Chondrocyte (in vitro differentiated cells): Measurements from ENCODE around the gene MED9. TPM values are rescaled to one million over a fixed set of nuclear protein-coding genes. Genes with fewer than 3 reads are reported as not detected.
A peak's percentile ranks its signal among the peaks of the same experiment; 100 is the strongest.

Experiments
- DNase-seq: peaks from one replicate; pipeline ENCODE4 v3.0.0; 2021; ENCODE audit warnings: mixed read lengths, low spot score
- H3K27ac Mint-ChIP-seq: one replicate; pipeline ENCODE4 v1.8.0; 2021; ENCODE audit warnings: mild to moderate bottlenecking, moderate library complexity, mixed read lengths; ENCODE audit not compliant: unreplicated experiment
- H3K27me3 Mint-ChIP-seq: 2 replicates; pipeline ENCODE4 v1.8.0; 2021; ENCODE audit warnings: low read depth, mixed read lengths
- H3K36me3 Mint-ChIP-seq: 2 replicates; pipeline ENCODE4 v1.8.0; 2021; ENCODE audit warnings: low read depth, mixed read lengths
- H3K4me1 Mint-ChIP-seq: 2 replicates; pipeline ENCODE4 v1.8.0; 2021; ENCODE audit warnings: low read depth, mild to moderate bottlenecking, mixed read lengths
- H3K4me3 Mint-ChIP-seq: one replicate; pipeline ENCODE4 v1.8.0; 2021; ENCODE audit warnings: mild to moderate bottlenecking, moderate library complexity, mixed read lengths; ENCODE audit not compliant: unreplicated experiment
- H3K9me3 Mint-ChIP-seq: 2 replicates; pipeline ENCODE4 v1.8.0; 2021; ENCODE audit warnings: low read depth, mixed read lengths
- total RNA-seq: library from RNA; stranded (reverse); gene quantifications from 3 replicates; pipeline ENCODE4 v1.2.1, GENCODE V29; 2021
- TF ChIP-seq, protein P1 (sequence below): fragments of 200-600 bp; sonication (generic); IDR thresholded peaks from 2 replicates; pipeline ENCODE4 v1.5.0; 2021; ENCODE audit warnings: antibody characterized with exemption, mild to moderate bottlenecking, moderate library complexity

Gene MED9
- total RNA-seq, 1 donor from 2014 or later, result 7.9 TPM

DNA sequence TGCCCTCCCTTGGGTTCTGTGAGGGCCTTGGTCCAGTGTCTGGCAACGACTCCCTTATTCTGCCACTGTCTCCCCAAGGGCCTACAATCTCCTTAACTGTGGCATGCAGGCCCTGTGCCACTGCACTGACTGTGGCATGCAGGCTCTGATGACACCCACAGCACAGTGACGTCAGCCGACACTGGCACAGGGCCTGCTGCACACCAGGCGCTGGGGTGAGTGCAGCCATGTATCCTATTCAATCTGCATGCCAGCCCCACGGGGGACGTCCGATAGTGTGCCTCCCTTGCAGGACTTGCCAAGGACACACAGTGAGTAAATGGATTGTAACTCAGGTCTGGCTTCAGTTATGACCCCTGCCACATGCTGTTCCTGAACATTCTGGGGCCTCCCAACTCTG is 59.2 kb downstream of the MED9 start:
- no peak for DNase-seq
- Mint-ChIP-seq H3K4me3 (no peak overlapping the region), H3K9me3 (no peaks in the 10 kb centered on the region), H3K4me1 (peaks cover 26% of the 10 kb centered on the region), H3K27ac (peak overlapping the region; percentile 68), H3K36me3 (no peaks in the 10 kb centered on the region), H3K27me3 (no peaks in the 10 kb centered on the region)
- TF ChIP-seq, protein P1, sequence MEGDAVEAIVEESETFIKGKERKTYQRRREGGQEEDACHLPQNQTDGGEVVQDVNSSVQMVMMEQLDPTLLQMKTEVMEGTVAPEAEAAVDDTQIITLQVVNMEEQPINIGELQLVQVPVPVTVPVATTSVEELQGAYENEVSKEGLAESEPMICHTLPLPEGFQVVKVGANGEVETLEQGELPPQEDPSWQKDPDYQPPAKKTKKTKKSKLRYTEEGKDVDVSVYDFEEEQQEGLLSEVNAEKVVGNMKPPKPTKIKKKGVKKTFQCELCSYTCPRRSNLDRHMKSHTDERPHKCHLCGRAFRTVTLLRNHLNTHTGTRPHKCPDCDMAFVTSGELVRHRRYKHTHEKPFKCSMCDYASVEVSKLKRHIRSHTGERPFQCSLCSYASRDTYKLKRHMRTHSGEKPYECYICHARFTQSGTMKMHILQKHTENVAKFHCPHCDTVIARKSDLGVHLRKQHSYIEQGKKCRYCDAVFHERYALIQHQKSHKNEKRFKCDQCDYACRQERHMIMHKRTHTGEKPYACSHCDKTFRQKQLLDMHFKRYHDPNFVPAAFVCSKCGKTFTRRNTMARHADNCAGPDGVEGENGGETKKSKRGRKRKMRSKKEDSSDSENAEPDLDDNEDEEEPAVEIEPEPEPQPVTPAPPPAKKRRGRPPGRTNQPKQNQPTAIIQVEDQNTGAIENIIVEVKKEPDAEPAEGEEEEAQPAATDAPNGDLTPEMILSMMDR, result no peak

DNA sequence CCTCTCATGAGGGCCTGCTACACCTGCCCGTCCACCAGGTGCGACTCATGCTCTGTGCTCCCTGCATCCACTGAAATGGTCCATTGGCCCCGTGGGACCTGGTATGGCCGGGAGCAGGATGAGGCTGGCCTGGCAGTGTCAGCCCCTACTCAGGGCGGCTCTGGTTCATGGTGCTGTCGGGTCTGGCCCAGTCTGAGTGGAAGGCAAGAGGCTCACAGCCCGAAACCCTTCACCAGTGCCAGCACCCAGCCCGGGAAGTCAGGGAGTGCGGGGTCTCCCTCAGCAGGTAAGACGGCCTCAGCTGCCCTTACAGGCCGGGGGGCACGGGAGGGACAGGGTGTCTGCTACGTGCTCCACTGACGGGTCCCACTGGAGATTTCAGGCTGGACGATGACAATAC is 59.9 kb downstream of the MED9 start:
- Mint-ChIP-seq H3K9me3 (no peaks in the 10 kb centered on the region), H3K27me3 (no peaks in the 10 kb centered on the region), H3K36me3 (no peaks in the 10 kb centered on the region), H3K4me1 (peaks cover 26% of the 10 kb centered on the region), H3K4me3 (no peak overlapping the region), H3K27ac (no peak overlapping the region)
- DNase-seq, result no peak
- TF ChIP-seq, protein P1, result no peak

DNA sequence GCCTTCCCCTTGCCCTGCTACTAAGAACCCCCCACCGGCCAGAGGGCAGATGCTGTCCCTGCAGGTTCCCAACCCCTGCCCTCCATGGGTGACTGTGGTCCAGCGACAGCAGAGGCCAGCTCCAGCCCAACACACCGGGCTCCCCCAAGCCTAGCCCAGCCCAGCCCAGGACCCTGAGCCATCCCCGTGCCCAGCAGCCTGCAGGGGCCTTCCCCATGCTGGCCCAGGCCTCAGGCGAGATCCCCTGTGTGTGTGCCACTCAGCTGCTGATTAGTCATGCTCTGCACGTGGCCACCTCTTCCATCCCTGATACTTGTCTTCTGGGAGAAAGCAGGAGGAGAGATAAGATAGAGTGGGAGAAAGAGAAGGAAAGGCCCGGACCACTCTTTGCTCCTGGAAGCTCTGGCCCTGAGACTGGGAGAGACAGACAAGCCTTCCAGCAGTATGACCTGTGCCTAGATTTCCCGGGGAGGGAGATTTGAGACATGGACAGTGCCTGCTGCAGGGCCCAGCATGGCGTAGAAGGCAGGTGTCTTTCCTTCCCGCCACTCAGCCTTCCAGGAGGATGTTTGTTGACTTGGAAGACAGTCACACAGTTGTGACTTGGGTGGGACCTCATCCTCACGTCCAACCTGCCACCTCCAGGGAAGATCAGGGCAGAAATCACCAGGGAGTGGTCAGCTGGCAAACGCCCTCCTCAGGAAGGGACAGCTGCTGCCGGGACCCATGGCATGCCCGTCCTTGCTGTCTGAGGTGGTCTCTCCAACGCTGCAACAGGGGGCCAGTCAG is 60.7 kb downstream of the MED9 start:
- Mint-ChIP-seq H3K4me3 (no peak overlapping the region), H3K27ac (no peak overlapping the region), H3K36me3 (no peaks in the 10 kb centered on the region), H3K4me1 (peaks cover 26% of the 10 kb centered on the region), H3K9me3 (no peaks in the 10 kb centered on the region), H3K27me3 (no peaks in the 10 kb centered on the region)
- no peak for DNase-seq
- TF ChIP-seq, protein P1, result no peak

DNA sequence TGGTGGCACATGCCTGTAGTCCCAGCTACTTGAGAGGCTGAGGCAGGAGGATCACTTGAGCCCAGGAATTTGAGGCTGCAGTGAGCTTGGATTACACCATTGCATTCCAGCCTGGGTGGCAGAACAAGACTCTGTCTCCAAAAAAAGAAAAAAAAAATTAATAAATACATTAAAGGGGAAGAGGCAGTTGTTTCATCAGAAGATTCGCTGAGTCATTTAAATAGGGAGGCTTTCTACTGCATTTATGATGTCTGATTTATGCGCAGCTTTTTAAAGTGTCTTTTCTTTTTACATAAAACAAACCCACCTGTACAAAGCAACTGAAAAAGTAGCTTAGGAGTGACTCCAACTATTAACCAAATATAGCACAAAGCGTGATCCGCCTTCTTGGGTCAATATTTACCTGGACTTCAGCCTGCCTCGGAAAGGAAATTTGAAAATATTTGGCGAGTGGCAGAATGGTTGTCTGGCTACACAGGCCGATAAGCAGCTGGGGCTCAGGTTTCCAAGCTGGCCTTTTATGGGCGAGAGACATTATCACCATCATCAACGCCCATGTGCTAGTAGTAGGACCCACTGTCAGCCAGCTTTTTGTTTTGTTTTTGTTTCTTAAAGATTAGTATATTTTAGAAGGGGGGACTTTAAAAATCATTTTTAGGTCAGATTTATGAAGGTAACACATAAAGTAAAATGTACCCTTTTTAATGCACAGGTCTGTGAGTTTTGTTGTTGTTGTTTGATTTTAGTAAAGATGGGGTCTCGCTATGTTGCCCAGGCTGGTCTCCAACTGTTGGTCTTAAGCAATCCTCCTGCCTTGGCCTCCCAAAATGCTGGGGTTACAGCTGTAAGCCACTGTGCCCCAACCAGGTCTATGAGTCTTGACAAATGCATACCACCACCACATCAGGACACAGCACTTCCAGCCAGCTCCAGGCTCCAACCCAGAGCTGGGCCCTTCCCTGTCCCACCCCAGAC is 61.9 kb downstream of the MED9 start:
- Mint-ChIP-seq H3K27me3 (no peaks in the 10 kb centered on the region), H3K36me3 (no peaks in the 10 kb centered on the region), H3K4me1 (peaks cover 27% of the 10 kb centered on the region), H3K4me3 (no peak overlapping the region), H3K27ac (no peak overlapping the region), H3K9me3 (no peaks in the 10 kb centered on the region)
- TF ChIP-seq, protein P1, result no peak
- no peak for DNase-seq

DNA sequence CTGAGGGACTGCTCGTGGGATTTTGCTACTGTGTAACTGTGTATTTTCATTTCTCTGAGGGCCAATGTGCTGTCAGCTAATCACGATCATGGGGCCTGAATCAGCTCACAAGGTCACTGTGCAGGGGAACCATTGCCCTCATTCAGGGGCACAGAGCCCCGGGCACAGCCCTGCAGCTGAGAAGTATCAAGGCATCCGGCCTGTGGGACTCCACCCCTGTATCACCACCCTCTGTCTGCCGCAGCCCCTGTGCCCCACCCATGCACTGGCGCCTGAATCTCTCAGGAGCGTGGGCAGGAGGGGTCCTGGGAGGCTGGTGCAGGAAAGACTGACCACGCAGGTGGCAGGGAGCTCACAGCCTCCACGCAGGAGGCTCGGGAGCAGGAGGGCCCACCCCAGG is 62.8 kb downstream of the MED9 start:
- no peak for DNase-seq
- TF ChIP-seq, protein P1, result no peak
- H3K4me1 Mint-ChIP-seq, result peaks cover 30% of the 10 kb centered on the region
- no peak overlapping the region for H3K27ac Mint-ChIP-seq
- no peaks in the 10 kb centered on the region for H3K36me3 Mint-ChIP-seq
- no peaks in the 10 kb centered on the region for H3K9me3 Mint-ChIP-seq
- no peaks in the 10 kb centered on the region for H3K27me3 Mint-ChIP-seq
- no peak overlapping the region for H3K4me3 Mint-ChIP-seq
